NOMO-1 (cell line): Measurements from ENCODE around the gene PLAAT2.
A peak's percentile ranks its signal among the peaks of the same experiment; 100 is the strongest.
"Not testable (repeated sequence)": the region's sequence is repeated elsewhere in the genome, so short reads cannot be mapped to it uniquely, and the experiment has no call there.

Source experiments
- DNase-seq, 2 experiments: peaks; one replicate each; lab custom pipeline; 2025; ENCODE audit not compliant: unreplicated experiment in 2 of 2; lab: John Stamatoyannopoulos, UW

PLAAT2 gene

DNA sequence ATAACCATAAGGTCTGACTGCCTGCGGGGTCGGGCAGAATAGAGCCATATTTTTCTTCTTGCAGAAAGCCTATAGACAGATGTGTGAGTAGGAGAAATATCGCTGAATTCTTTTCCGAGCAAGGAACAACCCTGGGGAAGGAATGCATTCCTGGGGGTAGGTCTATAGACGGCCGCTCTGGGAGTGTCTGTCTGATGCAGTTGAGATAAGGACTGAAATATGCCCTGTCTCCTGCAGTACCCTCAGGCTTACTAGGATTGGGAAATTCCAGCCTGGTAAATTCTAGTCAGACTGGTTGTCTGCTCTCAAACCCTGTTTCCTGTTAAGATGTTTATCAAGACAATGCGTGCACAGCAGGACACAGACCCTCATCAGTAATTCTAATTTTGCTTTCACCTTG lies 18.0 kb upstream of the PLAAT2 start:
- not testable (repeated sequence) for DNase-seq

DNA sequence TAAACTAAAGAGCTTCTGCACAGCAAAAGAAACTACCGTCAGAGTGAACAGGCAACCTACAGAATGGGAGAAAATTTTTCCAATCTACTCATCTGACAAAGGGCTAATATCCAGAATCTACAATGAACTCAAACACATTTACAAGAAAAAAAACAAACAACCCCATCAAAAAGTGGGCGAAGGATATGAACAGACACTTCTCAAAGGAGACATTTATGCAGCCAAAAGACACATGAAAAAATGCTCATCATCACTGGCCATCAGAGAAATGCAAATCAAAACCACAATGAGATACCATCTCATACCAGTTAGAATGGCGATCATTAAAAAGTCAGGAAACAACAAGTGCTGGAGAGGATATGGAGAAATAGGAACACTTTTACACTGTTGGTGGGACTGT lies 15.7 kb upstream of the PLAAT2 start:
- not testable (repeated sequence) for DNase-seq

DNA sequence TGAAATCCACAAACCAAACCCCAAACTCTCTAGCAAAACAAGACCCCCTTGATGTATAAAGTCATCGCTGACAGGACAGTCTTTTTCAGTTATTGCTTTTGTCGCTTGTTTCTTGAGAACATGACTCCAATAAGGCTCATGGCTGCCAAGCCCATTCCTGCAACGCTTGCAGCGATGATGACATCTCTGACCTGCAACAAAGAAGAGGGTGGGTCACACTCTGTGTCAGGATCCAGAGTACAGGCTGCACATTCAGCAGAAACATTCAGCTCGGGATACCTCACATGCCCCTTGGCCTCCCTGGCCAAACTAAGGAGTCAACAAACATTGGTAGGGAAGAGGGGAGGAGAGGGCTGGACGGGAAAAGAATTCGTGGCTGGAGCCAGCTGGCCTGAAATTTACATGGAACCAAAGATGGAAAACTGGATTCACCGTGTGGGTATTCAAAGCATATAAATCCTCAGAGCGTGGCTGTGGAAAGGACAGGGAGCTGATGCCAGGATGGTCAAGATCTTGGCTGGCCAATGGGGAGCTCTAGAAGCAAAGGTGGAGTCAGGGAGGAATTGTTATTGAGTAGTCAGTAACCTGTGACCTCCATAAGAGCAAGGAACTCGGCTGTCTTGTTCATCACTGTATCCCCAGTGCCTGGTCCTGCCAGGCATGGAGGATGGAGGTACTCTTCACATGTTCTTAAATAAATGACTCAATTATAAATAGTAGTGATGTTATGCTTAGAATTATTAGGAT lies 11.8 kb upstream of the PLAAT2 start:
- DNase-seq, result no peak

DNA sequence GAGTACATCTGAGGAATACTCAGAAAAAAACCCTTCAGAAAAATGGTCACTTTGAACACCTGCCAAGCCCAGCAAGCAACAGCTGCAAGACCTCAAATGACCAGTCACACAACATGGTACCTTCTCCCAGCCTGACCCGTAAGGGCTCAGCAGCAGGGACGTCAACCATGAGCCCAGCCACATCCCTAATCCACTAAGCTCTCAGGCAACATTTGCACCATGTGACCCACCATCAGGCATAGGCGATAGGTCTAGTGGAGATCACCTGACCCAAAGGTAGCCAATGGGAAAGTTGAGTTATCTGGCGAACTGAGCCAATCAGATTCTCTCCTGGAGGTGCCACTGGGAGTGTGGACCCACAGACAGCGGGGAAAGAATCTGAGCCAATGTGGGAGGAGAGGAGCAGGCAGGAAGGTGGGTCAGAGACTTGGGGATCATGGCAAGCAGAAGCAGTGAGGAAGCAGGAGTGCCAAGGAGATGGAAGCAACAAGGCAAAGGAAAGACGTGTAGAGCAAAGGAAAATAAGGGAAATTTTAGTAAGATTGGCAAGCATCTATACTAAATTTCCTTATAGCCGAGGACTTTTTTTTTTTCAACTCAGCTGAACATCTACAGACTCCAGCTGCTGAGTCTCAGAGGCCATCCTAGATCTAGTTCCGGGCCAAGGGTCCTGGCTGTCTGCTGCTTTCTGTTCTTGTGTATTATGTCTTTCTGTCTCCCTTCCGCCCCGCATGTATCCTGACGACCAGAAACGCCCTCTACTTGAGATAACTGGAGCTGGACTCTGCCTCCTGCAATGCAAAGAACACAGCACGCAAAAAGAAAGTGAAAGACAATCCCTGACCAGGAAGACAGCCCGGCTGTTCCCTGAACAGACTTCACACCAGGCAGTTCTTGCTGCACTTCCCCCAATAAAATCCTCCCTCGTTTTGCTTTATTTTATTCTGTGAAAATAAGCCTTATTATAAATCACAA lies 11.0 kb upstream of the PLAAT2 start:
- DNase-seq, result peak; percentile 41 to 51

DNA sequence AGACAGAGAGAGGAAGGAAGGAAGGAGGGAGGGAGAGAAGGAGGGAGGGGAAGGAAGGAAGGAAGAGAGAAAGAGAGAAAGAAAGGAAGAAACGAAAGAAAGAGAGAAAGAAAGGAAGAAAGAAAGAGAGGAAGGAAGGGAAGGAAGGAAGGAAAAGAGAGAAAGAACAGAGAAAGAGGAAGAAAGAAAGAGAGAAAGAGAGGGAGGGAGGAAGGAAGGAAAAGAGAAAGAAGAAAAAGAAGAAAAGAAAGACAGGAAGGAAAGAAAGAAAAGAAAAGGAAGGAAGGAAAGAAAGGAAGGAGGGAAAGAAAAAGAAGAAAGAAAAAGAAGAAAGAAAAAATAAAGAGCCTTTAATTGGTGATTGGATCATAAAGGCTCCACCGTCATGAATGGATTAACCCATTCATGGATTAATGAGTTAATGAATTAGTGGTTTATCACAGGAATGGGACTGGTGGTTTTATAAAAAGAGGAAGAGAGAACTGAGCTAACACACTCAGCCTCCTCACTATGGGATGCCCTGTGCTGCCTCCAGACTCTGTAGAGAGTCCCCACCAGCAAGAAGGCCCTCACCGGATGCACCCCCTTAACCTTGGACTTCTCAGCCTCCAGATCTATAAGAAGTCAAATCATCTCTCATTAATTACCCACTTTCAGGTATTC lies 9.0 kb upstream of the PLAAT2 start:
- peak in 1 of 2 experiments; percentile 38 for DNase-seq

DNA sequence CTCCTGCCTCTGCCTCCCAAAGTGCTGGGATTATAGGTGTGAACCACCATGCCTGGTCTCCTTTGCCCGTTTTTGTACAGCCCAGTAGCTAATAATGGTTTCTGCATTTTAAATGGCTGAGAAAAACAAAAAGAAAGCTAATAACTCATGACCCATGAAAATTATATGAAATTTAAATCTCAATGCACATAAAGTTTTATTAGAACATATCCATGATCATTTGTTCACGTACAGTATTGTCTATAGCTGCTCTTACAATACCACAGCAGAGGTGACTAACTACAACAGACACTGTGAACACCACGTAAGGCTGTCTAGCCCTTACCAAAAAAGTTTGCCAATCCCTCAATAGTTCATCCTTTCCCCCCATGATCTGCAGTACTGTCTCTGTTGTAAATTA lies 6.4 kb upstream of the PLAAT2 start:
- no peak for DNase-seq

DNA sequence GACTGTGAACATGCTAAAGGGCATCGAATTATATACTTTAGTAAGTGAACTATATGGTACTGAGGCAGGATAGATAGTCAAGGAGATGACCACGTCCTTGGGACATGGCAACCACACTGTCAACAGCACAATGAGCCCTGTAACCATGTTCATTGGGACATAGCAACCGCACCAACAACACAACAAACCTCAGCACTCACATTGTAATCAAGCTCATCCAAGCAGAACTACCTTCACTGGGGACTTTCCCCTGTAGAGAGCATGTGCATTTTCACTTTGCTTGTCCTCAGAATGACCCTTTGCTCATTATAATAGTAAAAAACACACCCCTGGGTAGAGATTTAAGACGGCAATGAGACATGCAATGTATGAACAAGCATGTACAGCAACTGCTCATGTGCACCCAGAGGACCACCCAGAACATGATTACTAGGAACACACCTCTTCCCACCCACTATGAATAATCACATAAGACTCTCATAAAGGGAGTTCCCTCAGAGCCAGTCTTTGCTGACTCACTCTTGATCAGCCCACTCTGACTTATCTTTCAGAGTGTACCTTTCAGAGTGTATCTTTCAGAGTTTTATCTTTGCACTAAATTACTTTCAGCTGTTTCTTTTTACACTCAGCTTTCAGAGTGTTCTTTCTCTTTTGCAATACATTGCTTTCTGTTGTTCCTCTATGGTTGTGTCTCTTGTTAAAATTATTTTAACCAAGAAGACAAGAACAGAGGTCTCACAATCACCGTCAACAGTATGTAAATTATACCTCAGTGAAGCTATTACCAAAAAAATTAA lies 4.1 kb upstream of the PLAAT2 start:
- peak; percentile 26 to 65 for DNase-seq

DNA sequence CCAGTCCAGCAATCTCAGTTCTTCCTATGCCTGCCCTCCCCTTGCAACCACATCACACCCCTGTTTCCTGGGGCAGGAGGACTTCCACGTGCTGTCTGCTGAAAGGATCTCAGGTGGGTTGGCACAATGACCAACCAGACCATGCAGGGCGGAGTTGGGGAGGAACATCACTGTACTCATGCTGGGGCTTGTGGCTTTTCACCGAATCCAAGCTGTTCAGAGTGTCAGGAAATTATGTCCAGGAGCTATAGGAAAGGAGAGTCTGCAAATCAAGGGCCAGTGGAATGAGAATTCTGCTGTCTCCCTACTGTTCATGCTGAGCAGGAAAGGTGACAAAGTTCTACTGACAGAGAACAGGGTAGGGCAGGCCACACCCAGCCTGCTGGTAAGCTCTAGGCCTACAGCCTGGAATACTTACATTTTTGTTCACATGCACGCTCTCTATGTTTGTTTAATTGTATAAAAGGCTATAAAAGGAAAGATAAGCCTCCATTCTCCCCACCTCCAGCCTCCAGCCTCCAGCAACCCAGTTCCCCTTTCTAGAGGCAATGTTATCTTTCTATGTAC lies 1.7 kb upstream of the PLAAT2 start:
- no peak for DNase-seq

DNA sequence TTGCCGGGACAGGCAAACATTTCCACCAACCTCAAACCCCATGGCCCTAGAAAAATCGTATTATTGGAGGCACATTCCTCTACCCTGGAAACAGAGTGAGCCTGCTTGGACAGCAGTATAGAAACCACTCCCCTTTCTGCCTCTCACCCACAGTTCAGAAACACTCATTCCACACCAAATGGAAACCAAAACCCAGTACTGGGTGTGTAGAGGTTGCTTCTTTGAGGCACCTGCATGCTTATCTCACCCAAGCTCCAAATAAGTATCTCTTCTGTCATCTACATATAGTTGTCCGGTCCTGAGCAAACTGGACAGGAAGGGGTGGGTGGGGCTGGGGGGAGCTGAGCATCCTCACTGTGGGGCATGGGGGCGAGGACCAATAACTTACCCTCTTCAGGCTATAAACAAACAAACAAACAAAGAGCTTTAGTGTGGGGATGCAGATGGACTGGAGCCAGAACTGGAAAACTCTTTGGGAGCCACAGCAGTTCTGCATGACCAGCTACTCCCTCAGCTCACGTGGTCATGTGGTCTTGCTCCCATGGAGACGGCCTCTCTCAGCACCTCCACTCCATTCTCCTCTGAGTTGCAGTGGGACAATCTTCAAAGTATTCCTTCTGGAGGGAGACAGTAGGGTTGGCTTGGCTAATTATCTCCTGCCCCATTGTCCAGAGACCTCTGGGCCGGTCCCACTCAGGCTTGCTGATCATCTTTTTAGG lies 1.0 kb upstream of the PLAAT2 start:
- no peak for DNase-seq

DNA sequence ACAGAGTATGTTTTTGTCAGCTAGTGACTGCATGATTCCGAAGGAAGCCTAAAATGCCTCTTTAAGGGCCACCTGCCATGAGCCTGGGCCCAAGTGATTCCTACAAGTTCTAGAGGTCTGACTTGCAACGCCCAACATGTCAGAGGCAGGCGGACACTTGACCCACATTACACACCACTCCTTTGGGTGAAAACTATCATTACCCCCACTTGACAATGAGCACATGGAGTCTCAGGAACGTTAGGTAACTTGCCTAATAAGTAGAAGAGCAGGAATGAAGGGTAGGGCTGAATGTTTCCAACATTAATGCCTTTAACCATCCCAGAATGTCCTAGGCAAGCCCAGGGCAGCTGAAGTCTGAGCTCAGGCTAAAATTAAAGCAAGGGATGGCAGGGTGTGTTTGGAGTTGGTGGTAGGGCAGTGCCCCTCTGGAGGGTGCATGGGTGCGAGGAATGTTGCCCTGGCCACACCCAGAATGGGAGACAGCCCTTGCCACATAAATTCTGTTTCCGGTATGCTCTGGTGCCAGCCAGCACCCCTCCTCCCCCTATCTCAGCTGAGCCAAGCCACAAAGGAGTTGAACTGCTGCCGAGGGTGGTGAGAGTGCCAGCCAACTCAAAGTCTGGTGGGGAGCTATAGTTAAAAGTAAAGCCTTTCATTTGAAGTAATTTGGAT lies 2.5 kb downstream of the PLAAT2 start:
- no peak for DNase-seq

DNA sequence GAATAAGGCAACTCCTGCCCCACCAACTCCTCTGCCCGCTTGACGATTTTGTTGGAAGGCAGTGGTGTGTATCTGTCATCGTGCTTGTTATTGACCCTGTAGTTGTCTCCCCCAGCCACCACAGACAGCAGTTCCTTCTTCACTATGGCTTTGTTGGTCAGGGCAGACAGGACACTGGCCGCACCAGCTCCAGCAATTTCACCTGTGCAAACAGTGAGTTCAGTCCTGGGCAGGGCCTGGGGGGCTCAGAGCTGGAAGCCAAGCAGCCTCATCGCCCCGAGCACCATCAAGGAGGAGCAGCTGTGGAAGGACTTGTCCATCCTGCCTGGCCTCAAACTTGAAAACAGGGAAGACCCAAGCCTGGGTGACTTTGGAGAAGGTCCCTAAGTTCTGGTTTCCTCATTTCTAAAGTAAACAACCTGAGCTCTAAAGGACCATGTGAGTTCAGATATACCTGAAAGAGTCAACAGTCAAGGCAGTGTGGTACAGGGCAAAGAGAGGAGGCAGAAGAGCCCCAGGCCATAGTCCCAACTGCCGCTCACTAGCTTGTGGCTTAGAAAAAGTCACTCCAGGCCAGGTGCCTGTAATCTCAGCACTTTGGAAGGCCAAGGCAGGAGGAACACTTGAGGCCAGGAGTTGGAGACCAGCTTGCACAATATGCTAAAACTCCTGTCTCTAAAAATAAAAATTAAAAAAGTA lies 4.6 kb downstream of the PLAAT2 start:
- no peak for DNase-seq

DNA sequence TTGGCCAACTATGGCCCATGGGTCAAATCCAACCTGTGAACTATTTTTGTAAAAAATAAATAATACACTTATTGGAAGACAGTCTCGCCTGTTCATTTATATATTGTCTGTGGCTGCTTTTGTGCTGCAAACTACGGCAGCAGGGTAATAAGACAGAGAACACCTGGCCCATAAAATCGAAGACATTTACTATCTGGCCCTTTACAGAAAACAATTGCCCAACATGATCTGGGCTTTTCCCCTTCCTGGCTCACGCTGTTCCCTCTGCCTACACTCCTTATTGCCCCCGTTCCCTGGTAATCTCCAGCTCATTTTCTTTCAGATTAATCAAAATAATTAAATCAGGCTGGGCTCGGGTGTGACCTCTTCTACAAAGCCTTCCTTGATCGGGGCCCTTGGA lies 5.6 kb downstream of the PLAAT2 start:
- no peak for DNase-seq

DNA sequence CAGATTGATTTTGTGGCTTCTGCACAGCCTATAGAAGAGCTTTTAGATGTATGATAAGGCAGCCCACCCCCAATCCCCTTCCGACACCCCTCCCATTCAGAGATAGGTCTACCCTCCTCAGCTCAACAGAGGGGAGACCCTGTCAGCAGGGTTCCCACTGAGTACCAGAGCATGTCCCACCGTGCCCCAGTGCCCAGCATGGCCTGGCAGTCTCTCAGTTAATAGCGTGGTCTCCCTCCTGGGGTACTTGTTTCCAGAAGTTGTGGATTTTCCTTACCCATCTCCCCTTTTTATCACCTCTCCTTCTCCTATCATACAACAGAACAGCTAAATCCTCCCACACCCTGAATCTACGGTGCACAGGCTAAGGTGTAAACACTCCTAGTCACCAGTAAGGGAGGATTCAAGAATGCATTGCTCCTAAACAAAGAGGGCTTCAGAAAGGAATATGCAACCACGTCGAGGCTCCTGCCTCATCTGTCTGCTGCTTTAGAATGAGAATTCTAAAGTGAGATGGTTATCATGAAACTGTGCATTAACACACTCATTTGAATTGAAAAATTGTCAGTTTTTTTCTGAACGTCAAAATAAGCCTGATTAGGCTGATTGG lies 6.7 kb downstream of the PLAAT2 start:
- DNase-seq, result no peak

DNA sequence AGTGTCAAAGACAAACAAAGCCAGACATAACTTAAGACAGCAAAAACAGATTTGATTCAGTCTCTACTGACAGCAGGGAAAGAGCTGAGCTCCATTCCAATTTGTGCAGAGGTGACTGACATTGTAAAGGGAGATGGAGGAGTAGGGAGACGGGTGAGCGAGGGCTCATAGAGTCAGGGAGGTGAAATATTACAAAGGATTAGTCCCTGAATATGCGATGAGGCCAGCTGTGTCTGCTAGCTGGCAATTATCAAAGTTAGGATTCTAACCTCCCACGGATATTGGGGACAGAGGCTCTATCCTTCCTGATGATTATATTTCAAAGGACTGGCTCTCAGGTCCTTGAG lies 8.3 kb downstream of the PLAAT2 start:
- DNase-seq, result no peak

DNA sequence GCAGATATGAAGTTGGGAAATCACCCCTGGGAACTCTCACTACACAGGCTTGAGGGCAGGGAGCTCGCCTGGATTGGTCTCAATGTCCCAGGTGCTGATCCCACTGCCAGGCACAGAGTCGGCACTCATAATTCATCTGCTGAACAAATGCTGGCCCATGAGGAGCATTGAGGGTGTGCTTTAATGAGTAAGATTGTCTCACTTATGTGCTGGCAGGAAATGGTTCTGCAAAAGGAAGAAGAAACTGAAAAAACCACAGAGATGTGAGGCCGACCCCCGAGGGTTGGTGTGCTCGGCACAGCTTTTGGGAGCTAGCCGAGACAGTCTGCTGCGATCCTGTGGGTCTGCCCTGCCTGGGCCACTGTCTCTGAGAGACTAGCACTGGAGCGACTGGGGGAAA lies 9.4 kb downstream of the PLAAT2 start:
- peak in 1 of 2 experiments; percentile 37 for DNase-seq

DNA sequence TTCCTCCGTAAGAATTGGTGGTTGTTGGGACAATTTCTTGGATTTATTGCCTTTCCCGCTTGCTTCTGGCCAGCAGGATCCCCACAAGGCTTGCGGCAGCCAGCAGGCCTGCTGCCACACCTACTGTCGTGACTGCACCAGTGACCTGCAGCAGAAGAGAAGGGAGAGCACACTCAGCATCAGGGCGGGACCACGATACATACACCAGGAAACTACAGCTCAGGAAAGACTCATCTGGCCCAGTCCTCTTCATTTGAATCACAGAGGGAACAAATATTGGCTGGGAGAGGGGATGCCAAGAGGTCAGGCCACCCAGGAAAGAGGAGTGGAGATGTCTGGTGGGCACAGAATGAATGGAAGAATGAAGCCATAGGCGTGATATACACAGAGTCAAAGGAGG lies 10.3 kb downstream of the PLAAT2 start:
- no peak for DNase-seq

DNA sequence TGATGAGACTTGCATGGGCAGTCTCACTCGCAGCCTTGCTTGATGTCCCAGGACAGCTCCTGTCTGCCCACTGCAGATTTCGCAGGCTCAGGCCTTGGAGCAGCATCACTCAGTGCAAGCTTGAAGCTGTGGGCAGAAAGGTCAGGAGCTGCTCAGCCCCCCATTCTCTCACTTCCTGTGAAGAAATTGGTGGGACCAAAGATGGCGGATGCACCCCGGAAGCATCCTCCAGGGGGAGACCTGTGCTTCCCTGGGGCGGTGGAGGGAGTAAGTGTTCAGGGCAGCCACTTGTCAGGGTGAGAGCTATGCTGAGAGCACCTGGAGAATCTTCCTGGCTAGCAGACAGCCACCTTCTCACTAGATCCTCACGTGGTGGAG lies 11.3 kb downstream of the PLAAT2 start:
- DNase-seq, result no peak
